Kidney tubule cell (primary cell): ENCODE data around the gene PPP2R2C.
A peak's percentile ranks its signal among the peaks of the same experiment; 100 is the strongest.

Source experiments
- DNase-seq: peaks from one replicate; pipeline ENCODE4 v3.0.0-alpha.2; 2018; ENCODE audit warnings: low spot score

Gene PPP2R2C

DNA sequence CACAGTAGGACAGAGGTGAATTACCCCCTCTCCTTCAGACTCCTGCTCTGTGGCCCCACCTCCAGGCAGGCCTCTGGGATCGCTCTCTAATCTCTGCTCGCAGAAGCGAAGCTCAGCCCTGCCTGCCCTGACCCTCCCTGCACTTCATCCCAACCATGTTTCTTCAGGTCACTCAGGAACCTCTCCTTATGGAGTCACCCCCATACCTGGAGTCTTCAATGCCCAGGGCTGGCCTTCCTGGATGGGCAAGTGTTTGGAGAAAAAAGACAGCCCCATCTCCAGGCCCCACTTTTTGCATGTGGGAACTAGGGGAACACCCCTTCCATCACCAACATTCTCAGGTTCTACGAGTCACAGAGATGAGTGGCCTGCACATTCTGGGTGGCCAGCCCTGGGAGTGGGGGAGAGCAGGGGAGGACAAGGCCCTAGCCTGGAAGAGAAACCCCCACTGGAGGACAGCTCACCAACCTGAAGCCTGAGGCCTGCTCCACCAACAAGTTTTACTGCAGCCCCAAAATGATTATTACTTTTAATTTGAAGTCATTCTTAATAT, 90.8 kb downstream of the PPP2R2C start:
- no peak for DNase-seq

DNA sequence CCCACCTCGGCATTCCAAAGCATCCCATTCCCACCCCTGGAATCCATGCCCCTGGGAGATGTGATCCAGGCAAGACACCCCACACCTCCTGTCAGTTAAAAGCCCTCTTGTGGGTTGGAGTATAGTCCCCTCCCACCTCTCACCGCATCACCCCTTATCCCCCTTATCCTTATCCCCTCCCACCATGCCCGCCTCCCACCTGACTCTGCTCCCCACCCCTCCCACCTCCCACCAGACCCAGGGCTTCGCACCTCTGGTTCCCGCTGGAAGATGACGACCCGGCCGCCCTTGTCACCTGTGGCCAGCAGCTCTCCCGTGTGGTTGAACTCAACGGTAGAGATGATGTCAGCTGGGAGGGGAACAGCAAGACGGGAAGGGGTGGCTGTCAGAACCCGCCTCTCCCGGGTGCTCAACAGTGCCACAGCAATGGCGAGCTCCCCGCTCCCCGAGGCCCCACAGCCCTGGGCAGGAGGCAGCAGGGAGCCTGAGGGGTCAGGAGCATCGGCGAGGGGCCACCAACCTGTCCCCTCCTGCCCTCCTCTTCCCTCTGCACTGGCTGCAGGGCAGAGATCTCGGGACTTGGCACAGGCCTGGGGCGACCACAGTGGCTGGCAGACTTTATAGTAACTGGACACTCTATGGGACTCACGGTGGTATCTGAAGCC, 91.5 kb downstream of the PPP2R2C start:
- DNase-seq, result no peak

DNA sequence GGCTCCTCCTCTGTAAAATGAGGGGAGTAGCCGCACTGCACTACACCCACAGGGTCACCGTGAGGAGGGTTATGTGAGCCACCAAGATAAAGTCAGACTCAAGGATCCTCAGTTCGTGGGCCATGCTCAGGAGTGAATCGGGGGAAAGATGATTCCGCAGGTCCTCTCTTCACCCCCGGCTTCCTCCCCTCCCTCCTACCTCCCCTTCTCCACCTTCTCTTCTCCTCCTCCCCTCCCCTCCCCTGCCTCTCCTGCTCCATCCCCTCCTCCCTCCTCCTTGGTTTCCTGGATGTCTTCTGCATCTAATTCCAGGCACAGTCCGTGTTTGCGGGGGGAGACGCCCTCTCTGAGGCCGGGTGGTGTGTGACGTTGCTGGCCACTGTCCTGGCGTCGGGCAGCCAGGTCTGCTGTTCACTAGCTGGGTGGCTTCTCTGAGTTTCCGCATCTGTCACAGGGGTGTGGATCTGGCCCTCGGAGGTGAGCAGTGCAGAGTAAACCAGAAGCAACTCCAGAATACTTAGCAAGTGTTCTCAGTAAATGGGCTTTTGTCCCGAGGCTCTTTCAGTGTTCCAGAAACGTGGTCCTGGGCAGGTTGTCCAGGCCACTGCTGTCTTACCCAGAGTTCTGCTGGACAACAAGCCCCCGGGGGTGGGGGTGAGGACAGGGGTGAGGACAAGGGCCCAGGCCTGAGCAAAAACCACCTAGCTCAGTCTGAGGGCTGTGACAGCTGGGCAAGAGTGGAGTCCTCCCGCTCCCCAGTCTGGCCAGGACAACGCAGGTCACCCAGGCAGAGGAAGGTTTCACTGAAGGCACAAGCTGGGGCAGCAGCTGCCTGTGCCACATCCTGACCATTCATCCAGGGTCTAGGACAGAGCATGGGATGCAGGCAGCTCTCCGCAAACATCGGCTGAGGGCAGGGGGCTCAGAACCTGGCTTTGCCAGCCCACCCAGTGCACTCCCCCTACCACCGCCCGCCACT, 92.4 kb downstream of the PPP2R2C start:
- no peak for DNase-seq

DNA sequence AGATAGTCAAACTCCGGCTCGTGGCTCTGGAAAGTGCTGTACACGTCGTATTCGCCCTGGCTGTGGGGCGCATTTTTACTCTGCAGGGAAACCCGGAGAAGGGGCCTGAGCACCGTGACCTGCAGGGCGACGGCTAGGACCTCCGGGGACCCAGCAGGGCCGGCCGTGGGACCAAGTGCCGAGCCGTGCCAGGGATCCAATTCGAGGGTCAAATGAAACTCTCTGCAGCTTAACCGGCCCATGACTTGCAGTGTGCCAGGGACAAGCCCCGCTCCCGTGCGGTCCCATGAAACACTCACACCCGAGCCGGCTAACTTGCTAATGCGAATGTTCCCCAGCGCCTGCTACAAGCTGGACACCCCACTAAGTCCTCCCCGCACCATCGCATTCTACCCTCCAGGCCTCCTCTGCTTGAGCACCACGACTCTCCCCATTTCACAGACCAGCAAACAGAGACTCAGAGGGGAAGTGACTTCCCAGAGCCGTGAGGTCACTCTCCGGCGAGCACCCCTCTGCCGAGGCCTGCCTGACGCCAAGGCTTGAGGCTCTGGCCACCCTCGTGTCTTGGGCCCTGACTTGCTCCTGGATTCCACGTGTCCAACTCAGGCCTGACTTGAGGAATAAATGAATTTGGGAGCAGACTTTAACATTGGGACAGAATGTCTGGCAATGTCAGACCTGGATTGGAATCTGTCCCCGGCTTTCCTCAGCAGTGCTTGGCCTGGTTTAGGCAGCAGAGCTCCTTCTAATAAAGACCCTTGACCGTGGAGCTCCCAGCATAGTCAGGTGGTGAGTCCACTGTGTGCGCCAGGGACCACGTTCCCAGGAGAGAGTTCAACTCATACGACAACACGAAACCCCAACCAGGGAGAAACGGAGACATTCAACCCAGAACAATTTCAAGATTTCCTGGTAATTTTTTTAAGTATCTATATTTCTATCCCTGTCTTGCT, 93.6 kb downstream of the PPP2R2C start:
- no peak for DNase-seq

DNA sequence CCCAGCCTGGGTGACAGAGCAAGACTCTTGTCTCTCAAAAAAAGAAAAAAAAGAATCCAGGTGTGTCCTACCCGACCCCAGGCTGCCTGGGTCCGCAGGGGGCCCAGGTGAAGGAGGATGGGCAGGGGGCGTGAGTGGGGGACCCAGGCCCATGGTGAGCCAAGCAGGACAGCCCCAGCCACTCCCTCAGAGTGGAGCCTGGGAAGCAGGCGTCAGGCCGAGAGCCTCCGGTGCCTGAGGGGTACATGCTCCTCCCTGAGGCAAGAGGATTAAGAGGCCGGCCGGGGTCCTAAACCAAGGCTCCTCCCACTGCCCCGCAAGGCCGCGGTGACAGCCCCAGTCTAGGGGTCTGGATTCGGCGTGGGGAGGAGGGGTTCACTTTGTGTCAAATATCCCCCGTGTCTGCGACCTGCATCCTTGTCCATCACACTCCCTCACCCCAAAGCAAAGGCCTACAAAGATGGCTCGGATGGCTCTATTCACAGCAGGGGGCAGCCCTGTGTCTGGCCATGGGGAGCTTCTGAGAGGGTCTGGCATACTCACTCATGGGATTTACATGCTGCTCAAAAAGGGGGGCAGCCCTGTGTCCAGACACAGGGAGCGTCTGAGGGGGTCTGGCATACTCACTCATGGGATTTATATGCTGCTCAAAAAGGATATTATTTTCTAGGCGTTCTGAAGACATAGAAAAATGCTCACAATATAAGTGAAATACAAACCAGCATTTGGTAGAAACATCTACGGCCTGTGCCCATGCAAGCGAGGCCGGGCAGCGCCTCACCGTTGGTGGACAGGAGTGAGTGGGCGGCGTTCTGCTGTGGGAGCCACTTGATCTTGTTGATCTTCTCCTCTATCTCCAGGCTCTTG, 94.6 kb downstream of the PPP2R2C start:
- DNase-seq, result no peak

DNA sequence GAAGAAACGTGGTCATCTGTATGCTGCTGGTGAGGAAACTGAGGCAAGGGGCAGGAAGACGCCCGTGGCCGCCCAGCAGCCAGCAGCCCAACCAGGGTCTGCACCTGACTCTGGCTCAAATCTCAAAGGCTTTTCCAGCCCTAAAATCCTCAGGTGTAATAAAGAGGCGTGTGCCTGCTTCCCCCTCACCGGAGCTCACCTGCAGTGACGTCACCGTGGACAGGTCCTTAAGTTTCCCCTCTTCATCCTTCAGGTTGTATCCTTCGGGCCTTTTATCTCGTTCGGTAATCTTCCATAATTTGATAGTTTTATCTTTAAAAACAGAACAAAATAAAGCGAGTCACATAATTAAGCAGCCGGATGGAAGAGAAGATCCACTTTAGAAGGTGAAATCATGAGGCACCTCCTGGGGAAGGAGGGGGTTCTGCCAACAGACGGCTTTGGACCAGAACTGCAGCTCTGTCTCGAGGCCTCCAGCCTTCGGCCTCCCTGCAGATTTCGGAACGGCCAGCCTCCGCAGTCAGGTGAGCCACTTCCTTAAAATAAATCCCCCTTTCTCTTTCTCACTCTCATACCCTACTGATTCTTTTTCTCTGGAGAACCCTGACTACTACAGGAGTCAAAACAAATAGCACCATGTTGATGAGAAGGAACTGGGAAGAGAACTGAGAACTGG, 96.7 kb downstream of the PPP2R2C start:
- DNase-seq, result no peak

DNA sequence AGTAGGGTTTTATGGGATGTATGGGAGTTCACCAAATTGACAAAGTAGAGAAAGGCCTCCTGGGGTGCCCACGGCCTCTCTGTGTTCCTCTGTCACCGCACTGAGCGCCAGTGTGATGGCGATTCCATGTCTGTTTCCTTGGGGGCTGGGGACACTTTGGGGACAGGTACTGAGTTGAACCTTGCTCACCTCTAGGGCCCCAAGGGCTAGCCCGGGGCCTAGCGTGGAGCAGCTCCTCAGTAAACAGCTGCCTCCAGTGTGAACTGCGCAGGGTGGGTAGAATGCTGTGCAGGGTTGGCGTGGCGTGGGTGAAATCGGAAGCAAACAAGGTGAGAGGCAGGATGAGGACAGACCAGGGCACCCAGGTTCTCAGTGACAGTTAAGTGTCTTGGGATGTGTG, 97.8 kb downstream of the PPP2R2C start:
- no peak for DNase-seq

DNA sequence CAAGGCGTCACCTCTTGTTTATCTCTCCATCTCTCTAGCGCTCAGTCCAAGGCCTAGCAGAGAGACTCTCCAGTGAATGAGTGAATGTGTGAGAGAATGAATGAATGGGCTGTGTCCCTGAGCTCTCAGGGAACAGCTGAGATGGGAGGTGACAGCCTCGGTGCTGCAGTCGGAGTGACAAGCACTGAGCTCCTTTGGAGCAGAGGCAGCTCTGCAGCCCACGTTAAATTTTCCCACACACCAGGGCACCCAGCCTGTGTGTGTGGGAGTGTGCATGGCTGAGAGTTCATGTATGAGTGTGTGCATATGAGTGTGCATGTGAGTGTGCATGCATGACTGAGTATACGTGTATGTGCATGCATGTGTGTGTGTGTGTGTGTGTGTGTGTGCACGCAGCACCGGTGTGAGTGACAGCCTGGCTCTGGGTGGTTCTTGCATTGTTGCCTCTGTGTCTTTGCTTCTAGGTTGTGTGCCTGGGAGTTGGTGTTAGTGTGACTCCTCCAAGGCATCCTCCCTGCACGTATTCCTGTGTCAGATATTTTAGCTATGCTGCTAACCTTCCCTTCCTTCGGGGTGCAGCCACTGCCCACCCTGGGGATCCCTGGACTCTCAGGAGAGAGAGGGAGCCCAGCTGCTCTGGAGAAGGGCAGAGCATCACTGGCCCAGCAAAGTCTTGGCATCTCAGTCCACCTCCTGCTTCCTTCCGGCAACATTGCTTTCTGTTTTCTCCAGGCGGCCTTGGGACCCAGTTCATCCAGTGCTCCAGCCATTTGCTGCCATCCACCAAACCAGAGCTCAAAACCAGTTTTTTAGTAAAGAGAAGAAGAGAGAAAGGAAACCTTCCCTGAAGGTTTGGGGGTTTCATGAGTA, 98.6 kb downstream of the PPP2R2C start:
- DNase-seq, result no peak

DNA sequence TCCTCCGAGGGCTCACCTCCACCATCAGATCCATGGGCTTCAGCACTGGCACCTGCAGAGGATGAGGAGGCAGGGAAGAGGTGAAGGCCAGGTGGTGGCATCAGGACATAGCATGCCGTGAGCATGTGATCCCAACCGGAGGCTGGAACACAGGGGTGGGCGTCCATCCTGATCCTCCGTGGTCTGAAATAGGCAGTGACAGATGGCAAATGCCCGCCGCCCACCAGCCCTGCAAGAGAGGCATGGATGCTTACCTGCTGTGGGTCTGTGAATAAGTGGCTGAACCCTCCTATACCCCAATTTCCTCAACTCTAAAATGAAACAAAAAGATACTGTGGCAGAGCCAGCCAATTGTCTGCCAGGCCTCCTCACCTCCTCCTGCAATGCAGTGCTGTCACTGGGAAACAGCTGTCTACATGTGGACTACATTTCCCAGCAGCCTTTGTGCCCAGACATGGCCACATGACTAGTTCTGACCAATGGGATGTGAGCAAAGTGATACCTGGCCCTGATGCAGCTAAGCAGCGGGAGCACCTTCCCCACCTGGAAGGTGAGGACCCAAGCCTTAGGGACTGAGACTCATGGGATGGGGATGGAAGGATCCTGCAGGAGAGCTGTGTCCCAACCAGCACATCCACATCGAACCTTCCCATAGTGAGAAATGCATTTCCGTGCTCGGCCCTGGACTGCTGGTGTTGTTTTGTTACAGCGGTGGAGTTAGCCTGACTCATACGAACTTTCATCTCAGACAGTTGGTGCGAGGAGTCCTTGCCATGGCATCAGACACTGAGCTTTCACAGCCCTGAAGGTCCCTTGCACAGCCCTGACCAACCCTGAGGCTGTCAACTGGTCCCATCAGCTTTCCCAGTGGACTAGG, 99.5 kb downstream of the PPP2R2C start:
- DNase-seq, result peak; percentile 47

DNA sequence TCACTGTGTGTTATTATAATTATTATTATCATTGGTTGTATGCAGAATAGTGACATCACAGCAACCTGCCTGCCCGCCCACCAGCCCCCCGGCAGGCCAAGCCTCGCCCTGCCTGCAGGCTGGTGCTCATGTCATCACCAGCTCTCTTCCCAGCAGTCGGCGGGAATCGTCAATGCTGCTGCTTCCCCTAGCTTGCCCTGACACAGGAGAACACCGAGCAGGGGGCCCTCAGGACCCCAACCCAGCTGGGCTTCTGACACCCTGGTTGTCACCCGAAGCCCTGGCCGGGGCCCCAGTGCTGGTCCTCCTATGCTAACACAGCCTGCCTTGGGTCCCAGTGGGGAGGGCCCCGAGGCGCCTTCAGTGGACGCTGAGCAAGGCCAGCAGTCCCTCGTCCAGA, 100.6 kb downstream of the PPP2R2C start:
- DNase-seq, result no peak

DNA sequence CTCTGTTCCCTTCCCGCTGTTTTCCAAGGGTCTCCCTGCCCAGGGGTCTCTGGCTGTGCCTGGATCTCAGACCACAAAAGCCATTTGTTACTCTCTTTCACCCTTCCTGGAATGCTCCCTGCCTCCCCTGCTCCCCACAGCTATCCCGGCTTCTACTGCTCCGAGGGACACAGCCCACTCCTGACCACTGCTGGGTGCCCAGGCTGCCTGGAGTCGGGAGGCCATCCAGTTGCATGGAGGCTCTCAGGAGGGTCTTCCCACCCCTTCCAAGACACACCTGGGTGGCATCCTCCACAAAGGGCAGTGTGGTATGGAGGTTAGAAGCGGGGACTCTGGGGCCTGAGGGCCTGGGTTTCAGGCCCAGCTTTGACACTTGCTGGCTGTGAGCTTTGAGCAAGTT, 101.1 kb downstream of the PPP2R2C start:
- no peak for DNase-seq

DNA sequence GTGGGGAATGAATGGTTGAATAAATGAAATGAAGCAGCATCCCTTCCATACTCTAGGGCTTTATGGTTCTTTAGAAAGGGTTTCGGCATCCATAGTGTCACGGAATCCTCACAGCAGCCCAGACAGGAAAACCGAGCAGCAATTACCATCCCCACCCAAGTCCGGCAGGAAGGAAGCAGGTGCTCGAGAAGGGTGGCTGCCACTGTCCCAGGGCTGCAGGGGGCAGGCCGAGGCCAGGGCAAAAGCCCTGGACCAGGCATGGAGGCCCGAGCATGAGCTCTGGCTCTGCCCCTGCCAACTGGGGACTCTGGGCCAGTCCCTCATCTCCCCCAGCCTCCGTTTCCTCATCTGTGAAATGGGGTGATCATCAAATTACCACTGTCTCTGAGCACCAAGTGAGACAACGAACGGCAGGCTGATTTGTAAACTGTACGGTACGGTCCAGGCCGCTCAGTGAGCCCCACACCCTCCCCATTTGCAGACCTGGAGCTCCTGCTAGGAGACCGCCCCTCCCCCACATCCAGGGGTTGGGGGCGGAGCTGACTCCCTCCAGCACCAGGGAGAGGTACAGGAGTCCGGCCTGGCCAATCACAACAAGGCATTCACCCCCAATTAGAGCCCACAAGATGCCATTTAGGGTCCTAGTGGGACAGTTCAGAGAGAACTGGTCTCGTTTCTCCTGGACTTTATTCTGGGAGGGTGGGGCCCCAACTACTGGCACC, 102.3 kb downstream of the PPP2R2C start:
- no peak for DNase-seq

DNA sequence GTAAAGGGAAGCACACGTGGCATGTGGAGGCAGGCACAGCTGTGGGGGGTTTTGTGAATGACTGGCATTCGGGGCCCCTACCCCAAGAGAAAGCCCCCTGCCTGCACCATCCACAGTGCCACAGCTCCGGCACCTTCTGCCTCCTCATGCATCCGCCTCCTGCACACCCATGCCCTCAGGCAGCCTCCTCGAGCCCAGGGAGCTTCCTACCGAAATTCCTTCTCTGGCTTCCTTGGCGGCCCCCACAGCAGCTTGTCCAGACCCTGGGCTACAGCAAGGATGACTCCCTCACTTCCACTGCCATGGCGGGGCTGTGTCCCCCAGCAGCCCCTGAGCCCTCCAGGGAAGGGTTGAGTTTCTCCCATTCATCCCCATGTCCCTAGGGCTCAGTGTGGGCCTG, 102.9 kb downstream of the PPP2R2C start:
- no peak for DNase-seq

DNA sequence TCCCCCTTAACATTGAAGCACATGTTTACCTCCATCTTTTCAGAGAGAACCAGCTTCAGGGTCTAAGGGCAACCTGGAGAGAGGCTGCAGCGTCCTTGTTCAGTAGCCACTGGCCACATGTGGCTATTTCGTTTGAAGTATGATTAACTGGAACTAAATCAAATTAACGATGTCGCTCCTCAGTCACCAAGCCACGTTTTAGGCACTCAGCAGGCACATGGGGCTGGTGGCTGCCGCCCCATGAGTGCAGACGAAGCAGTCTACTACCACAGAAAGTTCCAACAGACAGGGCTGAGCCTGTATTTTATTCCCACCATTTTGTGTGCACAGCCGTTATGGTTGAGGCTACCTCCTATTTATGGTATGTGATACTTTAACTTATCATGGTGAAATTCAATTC, 103.4 kb downstream of the PPP2R2C start:
- no peak for DNase-seq

DNA sequence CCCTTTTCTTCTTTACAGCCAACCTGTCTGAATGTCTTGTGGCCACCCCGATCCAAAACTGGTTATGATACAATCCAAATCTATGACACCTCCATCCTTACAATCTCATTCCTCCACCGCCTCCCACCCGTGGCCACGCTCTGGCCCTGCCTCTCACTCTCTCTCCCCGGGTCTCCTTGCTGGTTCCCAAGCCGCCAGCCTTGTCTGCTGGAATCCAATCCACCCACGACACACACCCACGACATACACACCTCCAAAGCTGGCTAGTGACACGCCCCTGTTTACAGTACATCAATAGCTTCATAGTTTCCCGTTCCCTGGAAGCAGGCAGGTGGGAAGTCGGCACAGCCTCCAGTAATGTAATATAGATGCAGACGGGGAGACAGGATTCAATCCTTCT, 103.8 kb downstream of the PPP2R2C start:
- DNase-seq, result no peak

DNA sequence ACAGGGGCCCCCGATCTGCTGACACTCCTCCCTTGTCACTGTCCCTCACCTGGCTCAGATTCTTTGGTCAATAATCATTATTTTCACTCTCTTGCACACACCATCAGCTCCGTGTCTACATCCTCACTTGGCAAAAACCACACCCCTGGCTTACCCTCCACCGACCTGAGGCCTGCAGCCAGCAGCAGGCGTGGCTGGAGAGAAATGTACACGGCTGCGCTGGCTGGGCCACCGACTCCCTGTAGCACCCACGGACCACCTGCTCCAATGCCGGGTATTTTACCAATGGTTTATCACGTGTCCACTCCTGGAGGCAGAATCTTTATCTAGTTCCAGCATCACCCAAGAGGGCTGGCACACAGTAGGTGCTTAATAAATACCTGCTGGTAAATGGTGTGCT, 104.3 kb downstream of the PPP2R2C start:
- DNase-seq, result no peak

DNA sequence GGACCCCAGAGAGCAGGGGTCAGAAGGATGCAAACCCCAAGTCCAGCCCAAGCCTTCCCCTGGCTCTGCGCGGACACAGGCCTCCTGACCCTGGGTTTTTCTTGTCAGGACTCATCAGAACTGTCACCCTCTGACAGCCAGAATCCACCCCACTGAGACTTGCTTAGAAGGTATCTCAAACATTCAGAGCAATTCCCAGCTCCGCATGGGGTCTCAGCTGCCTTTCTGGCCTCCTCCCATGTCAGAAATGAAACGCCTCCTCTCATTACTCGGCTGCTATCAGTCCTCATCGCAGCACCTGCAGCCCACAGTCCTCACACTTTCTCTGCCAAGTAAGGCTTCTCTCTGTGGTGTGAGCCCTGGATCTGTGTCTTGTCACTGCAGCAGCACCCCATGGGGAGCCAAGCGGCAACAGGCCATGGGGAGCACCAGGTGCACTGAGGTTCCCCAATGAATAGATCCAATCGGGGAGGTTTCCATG, 105.0 kb downstream of the PPP2R2C start:
- DNase-seq, result no peak

DNA sequence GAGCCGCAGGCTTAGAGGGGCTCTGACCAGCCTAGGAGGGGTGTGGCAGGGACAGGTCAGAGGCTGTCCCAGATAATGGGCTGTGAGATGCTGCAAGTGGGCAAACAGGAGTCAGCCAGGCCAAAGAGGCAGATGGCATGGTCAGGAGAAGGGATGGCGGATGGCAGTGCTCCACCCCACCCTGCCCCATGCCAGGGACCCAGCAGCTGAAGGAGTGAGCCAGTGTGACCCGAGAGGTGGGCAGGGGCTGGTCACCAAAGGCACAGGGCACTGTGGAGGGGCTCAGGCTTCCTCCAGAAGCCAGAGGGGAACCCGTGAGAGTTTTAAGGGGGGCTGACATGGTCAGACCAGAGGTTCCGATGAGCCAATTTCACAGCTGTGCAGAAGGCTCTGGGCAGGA, 105.8 kb downstream of the PPP2R2C start:
- no peak for DNase-seq
